Measurements from ENCODE around the gene TRPM3.

The TRPM3 gene

DNA sequence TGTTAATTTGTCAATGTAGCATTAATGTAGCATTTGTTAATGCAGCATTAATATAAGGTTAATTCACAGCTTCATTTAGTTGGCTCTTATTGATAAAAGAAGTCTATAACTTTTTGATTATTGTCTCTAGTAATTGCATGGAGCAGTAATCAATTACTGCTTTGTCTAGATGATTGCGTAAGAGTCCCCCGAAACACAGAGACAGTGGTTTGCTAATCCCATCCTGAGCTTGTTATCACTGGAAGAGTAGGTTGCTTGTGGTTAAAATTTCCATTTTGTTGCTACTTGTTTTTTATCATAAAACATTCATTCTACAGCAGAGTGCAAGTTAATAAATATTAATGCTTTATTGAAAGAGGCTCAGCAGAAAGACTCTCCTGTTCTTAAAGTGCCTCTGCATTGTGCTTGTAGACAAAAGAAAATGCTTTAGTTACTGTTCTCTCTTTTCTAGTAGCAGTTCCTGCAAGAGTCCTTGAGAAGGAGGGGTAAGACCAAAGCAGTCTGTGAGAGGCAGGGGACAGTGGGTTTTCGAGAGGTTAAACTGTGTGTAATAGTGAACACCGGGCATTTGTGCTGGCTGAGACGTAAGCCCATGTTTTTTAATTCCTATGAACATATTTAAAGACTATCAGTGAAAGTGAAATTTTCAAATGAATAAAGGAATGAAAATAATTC lies 291.7 kb downstream of the TRPM3 start:
- no peak for DNase-seq (ENCODE audit: low read depth in 3 of 3)

DNA sequence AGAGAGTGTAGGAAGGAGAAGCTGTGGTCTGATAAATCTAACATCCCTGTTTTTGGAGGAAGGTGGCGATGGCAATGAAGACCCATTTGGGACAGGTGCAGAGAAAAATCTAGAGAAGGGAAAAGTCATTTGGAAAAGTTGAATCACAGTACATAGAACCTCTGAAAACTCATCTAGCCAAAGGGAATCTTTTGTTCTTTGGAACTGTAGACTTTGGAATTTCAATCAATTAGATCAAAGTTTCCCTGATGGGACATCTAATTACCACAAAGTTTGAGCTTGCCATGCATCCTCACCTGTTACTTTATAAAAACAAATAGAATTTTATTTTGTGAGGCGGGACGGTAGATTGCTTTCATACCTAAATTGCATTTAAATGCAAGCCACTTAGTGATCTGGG lies 294.9 kb downstream of the TRPM3 start:
- no peak for DNase-seq (ENCODE audit: low read depth in 3 of 3)

- DNase-seq (ENCODE audit: low read depth in 3 of 3), result no peak
Measured at GRCh38 chr9:70823284-70823683, 298.1 kb downstream of the TRPM3 start.

- no peak for DNase-seq (ENCODE audit: low read depth in 3 of 3)
Measured at GRCh38 chr9:70817311-70817710, 304.1 kb downstream of the TRPM3 start.

- DNase-seq (ENCODE audit: low read depth in 3 of 3), result no peak
Measured at GRCh38 chr9:70816891-70817290, 304.5 kb downstream of the TRPM3 start.

DNA sequence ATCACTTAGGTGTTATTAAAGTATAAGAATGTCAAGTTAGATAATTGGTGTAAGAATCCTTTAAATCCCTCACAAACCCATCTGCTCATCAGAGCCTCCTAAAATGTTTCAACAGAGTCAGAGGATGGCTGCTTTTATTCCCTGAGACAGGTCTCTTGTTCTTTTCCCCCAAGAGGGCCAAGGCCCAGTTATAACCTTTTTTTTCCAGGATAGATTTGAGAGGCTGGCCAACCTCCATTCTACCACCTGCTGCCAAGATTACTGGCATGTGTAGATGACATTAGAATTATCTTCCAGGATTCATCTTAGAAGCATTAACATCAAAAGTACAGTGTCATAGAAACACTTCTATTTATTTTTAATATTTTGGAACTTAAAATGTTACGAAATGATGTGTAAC lies 305.1 kb downstream of the TRPM3 start:
- DNase-seq (ENCODE audit: low read depth in 3 of 3), result no peak

GRCh38 chr9:70814597-70814996 lies 306.8 kb downstream of the TRPM3 start:
- DNase-seq (ENCODE audit: low read depth in 3 of 3), result no peak

DNA sequence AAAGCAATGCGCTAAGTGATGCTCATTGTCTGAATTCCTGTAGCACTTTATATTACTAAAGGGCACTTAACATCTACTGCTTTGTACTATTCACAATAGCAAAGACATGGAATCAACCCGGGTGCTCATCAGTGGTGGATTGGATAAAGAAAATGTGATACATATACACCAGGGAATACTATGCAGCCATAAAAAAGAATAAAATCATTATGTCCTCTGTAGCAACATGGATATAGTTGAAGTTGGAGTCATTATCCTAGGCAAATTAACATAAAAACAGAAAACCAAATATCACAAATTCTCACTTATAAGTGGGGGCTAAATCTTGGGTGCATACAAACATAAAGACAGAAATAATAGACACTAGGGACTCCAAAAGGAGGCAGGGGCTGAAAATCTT lies 308.3 kb downstream of the TRPM3 start:
- no peak for DNase-seq (ENCODE audit: low read depth in 3 of 3)

DNA sequence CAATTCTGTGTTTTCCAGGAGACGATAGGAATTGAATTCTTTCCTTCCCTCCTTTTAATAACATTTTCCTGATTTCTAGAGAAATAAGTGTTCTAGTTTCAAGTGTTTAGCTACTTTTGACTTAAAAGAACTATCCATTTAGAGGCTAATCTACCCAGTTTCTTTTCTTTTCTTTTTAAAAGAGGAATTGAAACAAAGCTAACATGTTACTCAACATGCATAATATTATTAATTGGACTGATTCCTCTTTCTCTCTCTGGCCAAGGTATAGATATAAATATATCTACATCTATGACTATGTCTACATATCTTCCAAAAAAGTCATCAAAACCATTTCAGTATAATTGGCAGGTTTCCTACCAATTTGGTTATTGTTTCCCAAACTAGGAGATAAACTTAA lies 309.8 kb downstream of the TRPM3 start:
- DNase-seq (ENCODE audit: low read depth in 3 of 3), result no peak

- no peak for DNase-seq (ENCODE audit: low read depth in 3 of 3)
Measured at GRCh38 chr9:70806875-70807274, 314.5 kb downstream of the TRPM3 start.

GRCh38 chr9:70805949-70806348 lies 315.5 kb downstream of the TRPM3 start:
- no peak for DNase-seq (ENCODE audit: low read depth in 3 of 3)

DNA sequence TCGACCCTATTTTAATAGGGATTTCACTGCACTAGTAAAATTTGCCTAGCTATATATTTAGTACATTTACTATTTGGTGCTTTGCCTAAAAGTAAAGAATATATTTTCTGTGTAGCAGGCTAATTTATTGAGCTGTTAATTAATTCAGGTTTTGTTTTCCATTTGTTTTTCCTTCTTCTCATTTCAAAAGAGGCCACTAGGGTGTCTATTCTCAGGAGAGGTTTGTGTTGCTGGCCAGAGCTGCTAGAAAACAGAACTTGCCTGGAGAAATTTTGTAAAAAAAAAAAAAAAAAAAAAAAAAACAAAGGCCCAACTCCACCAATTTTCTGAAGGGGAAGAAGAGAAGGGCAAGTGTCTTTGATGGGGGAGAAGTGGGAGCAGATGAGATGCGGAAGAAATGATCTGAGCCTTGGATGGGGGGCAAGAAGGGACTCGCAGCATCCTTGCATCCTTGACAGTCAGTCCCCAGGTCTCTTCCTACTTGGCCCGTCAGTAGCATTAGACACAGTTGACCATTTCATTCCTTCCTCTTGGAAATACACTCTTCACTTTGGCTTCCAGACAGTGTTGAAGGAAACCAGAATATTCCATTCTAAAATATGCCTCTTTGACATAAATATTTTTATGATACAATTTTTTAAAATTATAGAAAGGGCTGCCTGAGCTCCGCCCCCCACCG lies 318.5 kb downstream of the TRPM3 start:
- no peak for DNase-seq (ENCODE audit: low read depth in 3 of 3)

- DNase-seq (ENCODE audit: low read depth in 3 of 3), result no peak
Measured at GRCh38 chr9:70802206-70802605, 319.2 kb downstream of the TRPM3 start.

DNA sequence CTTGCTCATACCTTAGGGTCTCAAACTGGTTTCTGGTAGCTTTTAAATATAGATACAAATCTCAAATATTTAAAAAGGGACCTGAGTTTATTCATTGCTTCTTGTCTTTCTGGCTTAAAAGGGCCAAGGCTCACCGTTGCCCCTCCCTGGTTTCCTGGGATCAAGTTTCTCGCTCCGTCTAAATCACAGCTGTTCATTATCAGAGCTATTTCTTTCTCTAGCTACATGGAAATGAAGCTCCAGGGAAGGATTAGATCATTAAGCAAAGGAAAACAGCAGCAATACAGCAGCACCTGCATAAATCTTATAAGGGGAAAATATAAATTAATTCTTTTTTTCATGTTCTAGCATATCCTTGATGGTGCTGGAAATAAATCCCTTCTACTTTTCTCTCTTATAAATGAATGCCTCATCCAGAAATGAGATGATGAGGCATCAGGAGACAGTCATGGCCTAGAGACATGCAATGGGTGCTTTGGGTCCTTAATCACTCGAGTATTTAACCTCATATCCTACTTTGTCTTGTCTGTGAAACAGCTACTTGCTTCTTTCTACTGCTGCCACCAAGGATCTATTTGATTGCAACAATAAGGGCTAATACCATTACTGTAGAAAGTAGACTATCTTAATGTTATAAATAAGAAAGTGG lies 320.1 kb downstream of the TRPM3 start:
- DNase-seq (ENCODE audit: low read depth in 3 of 3), result no peak

DNA sequence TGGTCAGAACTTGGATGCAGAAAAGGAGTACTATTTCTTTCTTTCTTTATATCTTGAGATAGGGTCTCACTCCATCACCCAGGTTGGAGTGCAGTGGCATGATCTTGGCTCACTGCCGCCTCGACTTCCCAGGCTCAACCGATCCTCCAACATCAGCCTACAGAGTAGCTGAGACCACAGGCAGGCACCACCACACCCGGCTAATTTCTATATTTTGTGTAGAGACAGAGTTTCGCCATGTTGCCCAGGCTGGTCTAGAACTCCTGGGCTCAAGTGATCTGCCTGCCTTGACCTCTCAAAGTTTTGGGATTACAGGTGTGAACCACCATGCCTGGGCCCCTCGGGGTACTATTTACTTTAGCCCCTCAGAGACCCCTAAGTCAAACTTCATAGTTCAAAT lies 323.4 kb downstream of the TRPM3 start:
- DNase-seq (ENCODE audit: low read depth in 3 of 3), result no peak

DNA sequence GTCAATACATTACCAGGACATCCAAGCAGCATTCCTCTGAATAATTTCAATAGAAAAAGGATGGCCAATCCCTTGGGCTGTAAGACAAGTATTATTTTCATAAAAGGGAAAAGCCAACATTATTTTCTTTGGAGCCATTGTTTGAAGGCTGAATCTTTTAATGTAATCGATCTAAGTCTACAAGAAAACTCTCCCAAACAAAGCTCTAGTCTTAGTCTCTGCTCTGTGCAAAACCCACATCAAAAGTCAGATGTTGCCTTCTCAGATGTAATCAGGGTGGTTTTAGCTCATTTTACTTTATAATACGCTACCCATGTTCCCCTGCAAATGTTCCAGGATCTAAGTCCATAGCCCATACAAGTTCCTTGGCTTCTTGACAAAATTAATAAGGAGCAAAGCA lies 325.6 kb downstream of the TRPM3 start:
- no peak for DNase-seq (ENCODE audit: low read depth in 3 of 3)

DNA sequence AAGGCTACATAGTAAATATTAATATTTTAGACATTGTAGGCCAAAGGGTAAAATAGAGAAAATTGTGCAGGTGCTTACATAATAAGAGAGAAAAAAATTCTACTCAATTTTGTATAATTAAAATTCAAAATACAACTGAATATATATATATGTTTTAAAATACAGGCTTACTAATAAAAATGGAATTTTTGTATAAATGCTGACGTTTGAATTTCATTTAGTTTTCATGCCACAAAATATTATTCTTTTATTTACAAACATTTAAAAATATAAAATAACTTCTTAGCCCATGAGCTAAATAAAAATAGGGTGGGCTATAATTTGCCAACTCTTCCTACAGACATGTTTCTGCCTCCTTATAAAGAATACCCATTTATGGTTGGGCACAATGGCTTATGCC lies 328.6 kb downstream of the TRPM3 start:
- DNase-seq (ENCODE audit: low read depth in 3 of 3), result no peak

DNA sequence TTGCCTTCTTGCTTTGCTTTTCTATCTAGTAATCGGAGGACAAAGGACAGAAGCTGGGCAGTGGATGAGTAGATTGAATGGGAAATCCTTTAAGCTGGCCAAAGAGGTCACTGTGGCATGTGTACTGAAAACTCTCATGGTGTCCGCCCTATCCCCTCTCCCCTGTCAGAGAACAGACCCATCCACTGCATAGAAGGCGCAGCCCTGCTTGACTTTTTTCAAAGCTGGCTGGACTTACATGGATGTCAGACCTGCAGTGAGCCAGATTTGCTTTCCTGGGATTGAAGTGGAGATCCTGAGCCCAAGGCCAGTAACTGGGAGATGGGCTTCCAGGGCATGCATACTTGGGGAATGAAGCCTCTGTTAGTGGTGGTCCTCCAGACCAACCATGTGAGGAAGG lies 329.5 kb downstream of the TRPM3 start:
- no peak for DNase-seq (ENCODE audit: low read depth in 3 of 3)

DNA sequence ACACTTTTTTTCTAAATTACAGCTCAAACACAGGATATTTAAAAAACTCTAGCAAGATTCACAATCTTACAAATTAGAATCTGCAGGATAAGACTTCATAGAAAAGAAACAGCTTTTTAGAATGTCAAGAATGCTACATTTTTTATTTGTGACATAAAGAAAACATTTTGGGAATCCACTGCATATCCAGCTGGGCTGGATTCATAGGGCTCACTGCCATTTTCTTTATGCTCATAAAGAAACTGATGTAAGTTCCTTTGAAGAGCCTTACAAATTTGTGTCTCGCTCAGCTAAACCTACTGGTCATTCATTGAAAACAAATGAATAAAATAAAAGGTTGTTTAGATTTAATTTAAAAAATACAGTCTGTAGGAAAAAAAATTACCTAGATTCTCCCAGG lies 332.3 kb downstream of the TRPM3 start:
- DNase-seq (ENCODE audit: low read depth in 3 of 3), result no peak

DNA sequence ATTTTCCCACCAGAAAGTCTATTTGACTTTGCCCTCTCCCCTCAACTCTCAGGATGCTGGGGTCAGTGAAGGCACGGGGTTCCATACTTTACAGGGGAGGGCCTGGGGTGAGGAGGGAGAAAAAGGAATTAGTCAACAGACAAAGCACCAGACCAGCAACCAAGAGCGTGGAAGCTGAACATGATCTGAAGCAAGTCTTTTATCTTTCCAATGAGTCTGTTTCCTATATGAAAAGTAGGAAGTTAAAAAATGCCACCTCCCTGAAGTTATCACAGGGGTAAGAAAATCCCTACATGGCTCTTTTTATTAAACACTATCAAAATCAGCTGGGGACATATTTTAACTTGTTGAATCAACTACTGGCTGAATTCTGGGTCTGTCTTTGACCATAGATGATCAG lies 337.0 kb downstream of the TRPM3 start:
- DNase-seq (ENCODE audit: low read depth in 3 of 3), result no peak

DNA sequence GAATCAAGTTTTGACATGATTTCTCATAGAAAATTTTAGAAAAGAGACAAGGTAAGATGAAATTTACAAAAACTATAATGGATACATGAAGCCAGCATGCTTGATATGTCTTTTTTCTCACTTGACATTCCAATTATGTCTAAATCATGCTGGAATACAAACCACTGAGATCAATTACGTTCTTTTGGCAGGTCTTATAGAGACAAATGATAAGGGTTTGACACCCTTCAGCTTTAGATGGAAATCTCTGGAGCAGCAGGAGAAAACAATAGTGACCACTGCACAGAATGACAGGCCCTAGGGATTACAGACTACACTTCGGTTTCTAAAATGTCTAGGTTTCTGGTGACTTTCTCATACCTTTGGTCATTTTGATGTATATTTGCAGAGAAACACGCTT lies 342.9 kb downstream of the TRPM3 start:
- no peak for DNase-seq (ENCODE audit: low read depth in 3 of 3)

- DNase-seq (ENCODE audit: low read depth in 3 of 3), result no peak
Measured at GRCh38 chr9:70773579-70773978, 347.8 kb downstream of the TRPM3 start.

DNA sequence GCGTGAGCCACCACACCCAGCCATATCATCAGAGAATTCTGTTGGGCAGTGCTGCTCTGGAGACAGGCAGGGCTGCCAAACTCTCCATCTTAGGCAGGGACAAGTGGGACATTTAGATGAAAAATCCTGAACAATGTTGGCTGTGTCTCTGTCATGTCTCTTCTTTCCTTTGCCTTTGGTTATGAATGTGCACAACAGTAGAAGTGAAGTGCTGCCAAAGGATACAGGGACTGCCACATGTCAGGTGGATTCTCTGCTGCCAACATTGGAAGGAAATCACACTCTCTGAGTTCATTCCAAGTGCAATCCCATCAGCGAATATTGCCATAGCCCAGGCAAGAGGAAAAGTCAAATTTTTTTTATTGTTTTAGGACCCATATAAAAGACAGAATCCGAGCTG lies 348.8 kb downstream of the TRPM3 start:
- no peak for DNase-seq (ENCODE audit: low read depth in 3 of 3)

All from stimulated activated CD4-positive, alpha-beta T cell treated with anti-CD3 and anti-CD28 coated beads, TNF-alpha, amount 100 ng/mL, for 48 hours (primary cell).